K562 (cell line): ENCODE results near the gene ANO9.
"Not testable (repeated sequence)": the region's sequence is repeated elsewhere in the genome, so short reads cannot be mapped to it uniquely, and the experiment has no call there.

Experiments used
- ATF1 ChIP-seq, 2 experiments: fragments of 450-650 bp in 1 of 2; IDR thresholded peaks; 2 replicates each; pipeline ENCODE4 v1.6.1; 2016; ENCODE audit warnings: missing compliant biosample characterization in 1 of 2, missing genetic modification characterization in 1 of 2
- CTCF ChIP-seq, 3 experiments: IDR thresholded peaks in 2 of 3; conservative IDR thresholded peaks in 1 of 3; 2 replicates each; pipeline ENCODE4 v1.5.1; 2011 to 2012; ENCODE audit warnings: low read length in 3 of 3, mild to moderate bottlenecking in 3 of 3, control low read depth in 2 of 3, improper control_type of control experiment in 1 of 3, inconsistent platforms in 1 of 3, low read depth in 1 of 3, mixed read lengths in 1 of 3, moderate library complexity in 1 of 3; ENCODE audit not compliant: insufficient read depth in 2 of 3
- FOXM1 ChIP-seq, 2 experiments: fragments of 450-650 bp in 1 of 2; sonication (generic) in 1 of 2; formaldehyde crosslinking in 1 of 2; IDR thresholded peaks; 2 replicates each; pipeline versions ENCODE4 v1.6.1 to v1.9.0; 2017 to 2022; ENCODE audit warnings: low read depth in 2 of 2, mild to moderate bottlenecking in 2 of 2, missing genetic modification reagents in 1 of 2, moderate library complexity in 1 of 2
- FOXP4 ChIP-seq: sonication (generic); formaldehyde crosslinking; IDR thresholded peaks from 2 replicates; pipeline ENCODE4 v1.8.0; 2022; ENCODE audit warnings: mild to moderate bottlenecking, missing genetic modification reagents, borderline replicate concordance
- HCFC1 ChIP-seq: IDR thresholded peaks from 2 replicates; pipeline ENCODE4 v1.6.1; 2012; ENCODE audit warnings: low read depth, low read length, improper control_type of control experiment
- JUND ChIP-seq, 2 experiments: IDR thresholded peaks; 2 replicates in 1 of 2; 3 replicates in 1 of 2; pipeline ENCODE4 v1.6.1; 2011; ENCODE audit warnings: borderline replicate concordance in 2 of 2, low read depth in 2 of 2, low read length in 2 of 2, improper control_type of control experiment in 1 of 2, missing biosample characterization in 1 of 2, missing genetic modification characterization in 1 of 2, missing genetic modification reagents in 1 of 2
- NR3C1 ChIP-seq: sonication (generic); formaldehyde crosslinking; IDR thresholded peaks from 2 replicates; pipeline ENCODE4 v1.8.1; 2022; ENCODE audit warnings: missing genetic modification reagents
- SPI1 ChIP-seq: IDR thresholded peaks from 2 replicates; pipeline ENCODE4 v1.6.1; 2011; ENCODE audit warnings: low read depth, low read length, control low read depth, borderline replicate concordance
- TARDBP ChIP-seq: fragments of 450-650 bp; IDR thresholded peaks from 2 replicates; pipeline ENCODE4 v1.6.1; 2016
- TCF7L2 ChIP-seq: fragments of 150-350 bp; IDR thresholded peaks from 2 replicates; pipeline ENCODE4 v1.6.1; 2016; ENCODE audit warnings: low read depth, mild to moderate bottlenecking, low read length, moderate library complexity
- TGIF2 ChIP-seq: sonication (generic); formaldehyde crosslinking; IDR thresholded peaks from 2 replicates; pipeline ENCODE4 v1.8.1; 2022; ENCODE audit warnings: mild to moderate bottlenecking, missing genetic modification reagents, moderate library complexity
- ZFP30 ChIP-seq: fragments of 250-450 bp; sonication (Bioruptor Pico); IDR thresholded peaks from 2 replicates; pipeline ENCODE4 v1.8.0; 2022; ENCODE audit warnings: moderate library complexity, mild to moderate bottlenecking, inconsistent platforms, borderline replicate concordance
- ZNF583 ChIP-seq: fragments of 250-450 bp; sonication (Bioruptor Pico); IDR thresholded peaks from 2 replicates; pipeline ENCODE4 v1.4.0; 2020
- ZNF609 ChIP-seq: sonication (generic); formaldehyde crosslinking; IDR thresholded peaks from 2 replicates; pipeline ENCODE4 v1.8.1; 2023; ENCODE audit warnings: missing genetic modification reagents, mild to moderate bottlenecking, borderline replicate concordance

- TF ChIP-seq ZNF583 (CRISPR knock-in tag); FOXM1 (IDR thresholded peaks at IDR 0.05; ENCODE audit: low read depth); FOXM1 (CRISPR knock-in tag; IDR thresholded peaks at IDR 0.05; ENCODE audit: low read depth); CTCF (IDR thresholded peaks at IDR 0.05 in 2 of 3, conservative IDR thresholded peaks at IDR 0.05 in 1 of 3; ENCODE audit: insufficient read depth in 2 of 3, low read depth in 1 of 3, low read length in 3 of 3); ZFP30 (CRISPR knock-in tag); NR3C1; TARDBP; TCF7L2; SPI1; TGIF2; JUND (IDR thresholded peaks at IDR 0.05; ENCODE audit: borderline replicate concordance, low read depth, low read length); JUND (tag; IDR thresholded peaks at IDR 0.05; ENCODE audit: borderline replicate concordance, low read depth, low read length); HCFC1; ATF1 (CRISPR knock-in tag; IDR thresholded peaks at IDR 0.05); ATF1 (tag; IDR thresholded peaks at IDR 0.05); FOXP4 (CRISPR knock-in tag); ZNF609 (CRISPR knock-in tag): not testable (repeated sequence)
These were observed 30.3 kb downstream of the ANO9 start for GRCh38 chr11:411520-411919.
